K562 (cell line): ENCODE measurements around the gene BIRC5. TPM values are rescaled to one million over a fixed set of nuclear protein-coding genes. Genes with fewer than 3 reads are reported as not detected.

Experiments
- ATAC-seq: fragments of 200-7000 bp; cut with Tn5 transposase; 3 replicates; pipeline ENCODE4 v1.9.1; 2020; ENCODE audit warnings: moderate library complexity
- BruUV-seq: library from RNA; stranded (reverse); fragments of 400-500 nt; replicated peaks from 2 replicates; lab custom pipeline; 2021; lab: Mats Ljungman, UMichigan
- CTCF ChIA-PET: fragments of 300-600 bp; formaldehyde crosslinking; extraction: SDS; loops from one replicate; lab custom pipeline; 2021; ENCODE audit warnings: low intra/inter-chr PET ratio; lab: Yijun Ruan, JAX
- POLR2A ChIA-PET: fragments of 300-600, 350-650 bp; sonication (Branson Sonifier 250); formaldehyde crosslinking; extraction: SDS; loops from one replicate; lab custom pipeline; 2021; ENCODE audit warnings: antibody characterized with exemption, inconsistent platforms; lab: Yijun Ruan, JAX
- DNase-seq, 4 experiments: peaks; one replicate each; pipeline versions ENCODE4 v3.0.0 to v3.0.0-alpha.2; 2011 to 2018; ENCODE audit warnings: low spot score in 3 of 4, mixed read lengths in 3 of 4; ENCODE audit errors: extremely low read depth in 1 of 4
- FAIRE-seq: peaks from 2 replicates; lab custom pipeline; 2011; peaks lifted over from hg19 to GRCh38; lab: Jason Lieb, UNC
- H2AFZ ChIP-seq: 2 replicates; pipeline ENCODE4 v1.6.0; 2011; ENCODE audit warnings: low read depth, low read length, control low read depth, inconsistent platforms
- H3K27ac ChIP-seq: fragments of 200-600 bp; 3 replicates; pipeline ENCODE4 v1.8.0; 2011; ENCODE audit warnings: low read depth, mild to moderate bottlenecking, control low read depth, inconsistent platforms, low read length, moderate library complexity, mixed read lengths; ENCODE audit errors: extremely low read depth
- H3K27me3 ChIP-seq, 2 experiments: fragments of 300-600 bp in 1 of 2; 2 replicates in 1 of 2; 3 replicates in 1 of 2; pipeline versions ENCODE4 v1.6.0 to v1.8.0; 2011; ENCODE audit warnings: inconsistent platforms in 2 of 2, low read length in 2 of 2, mild to moderate bottlenecking in 1 of 2, mixed read lengths in 1 of 2, moderate library complexity in 1 of 2; ENCODE audit not compliant: control insufficient read depth in 2 of 2, insufficient read depth in 2 of 2
- H3K36me3 ChIP-seq: fragments of 300-600 bp; 3 replicates; pipeline ENCODE4 v1.8.0; 2011; ENCODE audit warnings: mild to moderate bottlenecking, low read length, inconsistent platforms; ENCODE audit not compliant: control insufficient read depth, insufficient read depth
- H3K4me1 ChIP-seq, 2 experiments: fragments of 200-600 bp in 1 of 2; replicated peaks in 1 of 2; 2 replicates in 1 of 2; 3 replicates in 1 of 2; pipeline versions ENCODE4 v1.5.1 to v1.8.0; 2011; ENCODE audit warnings: inconsistent platforms in 2 of 2, low read length in 2 of 2, mild to moderate bottlenecking in 1 of 2, mixed read lengths in 1 of 2, moderate library complexity in 1 of 2; ENCODE audit not compliant: control insufficient read depth in 2 of 2, insufficient read depth in 2 of 2
- H3K4me2 ChIP-seq: 2 replicates; pipeline ENCODE4 v1.6.1; 2011; ENCODE audit warnings: low read length, control low read depth, inconsistent platforms, mixed read lengths; ENCODE audit not compliant: insufficient read depth
- H3K4me3 ChIP-seq: fragments of 200-600 bp; sonication (generic), shearing (Covaris generic); 2 replicates; pipeline ENCODE4 v1.5.1; 2016; ENCODE audit warnings: control low read depth, inconsistent platforms
- H3K79me2 ChIP-seq: fragments of 200-600 bp; 3 replicates; pipeline ENCODE4 v1.8.0; 2011; ENCODE audit warnings: low read length, inconsistent platforms; ENCODE audit not compliant: control insufficient read depth, insufficient read depth
- H3K9ac ChIP-seq, 2 experiments: 2 replicates each; pipeline versions ENCODE4 v1.6.0 to v1.6.1; 2011; ENCODE audit warnings: low read depth in 2 of 2, low read length in 2 of 2, control low read depth in 1 of 2, inconsistent platforms in 1 of 2, mild to moderate bottlenecking in 1 of 2, mixed read lengths in 1 of 2; ENCODE audit not compliant: insufficient read depth in 1 of 2
- H3K9me1 ChIP-seq: one replicate; pipeline ENCODE4 v1.6.0; 2011; ENCODE audit warnings: inconsistent platforms, mild to moderate bottlenecking, low read length, moderate library complexity; ENCODE audit not compliant: control insufficient read depth, insufficient read depth
- H3K9me3 ChIP-seq: replicated peaks from 2 replicates; pipeline ENCODE4 v1.5.1; 2011; ENCODE audit warnings: low read depth, low read length, inconsistent platforms; ENCODE audit not compliant: control insufficient read depth, insufficient read depth
- H4K20me1 ChIP-seq: replicated peaks from 2 replicates; pipeline ENCODE4 v1.6.1; 2011; ENCODE audit warnings: low read length, inconsistent platforms, mixed read lengths; ENCODE audit not compliant: control insufficient read depth, insufficient read depth
- CBFA2T3 ChIP-seq: fragments of 450-650 bp; IDR thresholded peaks from 2 replicates; pipeline ENCODE4 v1.6.1; 2017
- CBX3 ChIP-seq, 2 experiments: IDR thresholded peaks; 1 replicate in 1 of 2; 2 replicates in 1 of 2; pipeline ENCODE4 v1.6.1; 2012; ENCODE audit warnings: inconsistent platforms in 2 of 2, low read length in 2 of 2, borderline replicate concordance in 1 of 2, control low read depth in 1 of 2
- E2F3 ChIP-seq: fragments of 250-450 bp; sonication (Bioruptor Pico); IDR thresholded peaks from 2 replicates; pipeline ENCODE4 v1.4.0; 2020; ENCODE audit warnings: mild to moderate bottlenecking
- ETV6 ChIP-seq, 3 experiments: fragments of 150-350 bp in 1 of 3; sonication (generic) in 1 of 3; formaldehyde crosslinking in 1 of 3; IDR thresholded peaks; 2 replicates each; pipeline versions ENCODE4 v1.6.1 to v1.8.0; 2014 to 2022; ENCODE audit warnings: borderline replicate concordance in 2 of 3, low read depth in 2 of 3, antibody characterized with exemption in 1 of 3, low read length in 1 of 3, mild to moderate bottlenecking in 1 of 3, missing genetic modification reagents in 1 of 3
- ILF3 ChIP-seq: fragments of 450-650 bp; IDR thresholded peaks from 2 replicates; pipeline ENCODE4 v1.6.1; 2018; ENCODE audit warnings: antibody characterized with exemption, mild to moderate bottlenecking, moderate library complexity, borderline replicate concordance
- NFIC ChIP-seq: fragments of 450-650 bp; IDR thresholded peaks from 2 replicates; pipeline ENCODE4 v1.6.1; 2017; ENCODE audit warnings: mild to moderate bottlenecking, inconsistent platforms
- NFRKB ChIP-seq: fragments of 450-650 bp; IDR thresholded peaks from 2 replicates; pipeline ENCODE4 v1.6.1; 2016; ENCODE audit warnings: low read depth
- POLR2AphosphoS5 ChIP-seq: IDR thresholded peaks from 2 replicates; pipeline ENCODE4 v1.6.1; 2011; ENCODE audit warnings: mild to moderate bottlenecking, low read depth, low read length, moderate library complexity; ENCODE audit not compliant: control insufficient read depth, insufficient read depth
- POU5F1 ChIP-seq: fragments of 150-350 bp; IDR thresholded peaks from 2 replicates; pipeline ENCODE4 v1.6.1; 2014; ENCODE audit warnings: borderline replicate concordance, low read length, low read depth, mild to moderate bottlenecking; ENCODE audit not compliant: partially characterized antibody
- RBM22 ChIP-seq: fragments of 200-400 bp; formaldehyde crosslinking; IDR thresholded peaks from 2 replicates; pipeline ENCODE4 v1.6.1; 2018; ENCODE audit warnings: low read length, low read depth; ENCODE audit not compliant: poor library complexity, severe bottlenecking
- ZC3H8 ChIP-seq: fragments of 450-650 bp; IDR thresholded peaks from 2 replicates; pipeline ENCODE4 v1.6.1; 2017
- ZFX ChIP-seq: sonication (generic); formaldehyde crosslinking; IDR thresholded peaks from 2 replicates; pipeline ENCODE4 v1.8.0; 2022; ENCODE audit warnings: mild to moderate bottlenecking, missing genetic modification reagents, moderate library complexity
- ZSCAN32 ChIP-seq: fragments of 450-650 bp; formaldehyde crosslinking; IDR thresholded peaks from 2 replicates; pipeline ENCODE4 v1.4.0; 2020; ENCODE audit warnings: mild to moderate bottlenecking, moderate library complexity
- WGBS: fragments of 100-300 bp; shearing (Covaris generic); methylation state at CpG from one replicate; pipeline ENCODE4 v1.1.6; 2016; ENCODE audit warnings: low coverage, mixed read lengths; ENCODE audit not compliant: insufficient coverage; ENCODE audit errors: missing lambda C conversion rate; 5-methylcytosine and 5-hydroxymethylcytosine counted together
- in situ Hi-C: fragments of 300-500 bp; cut with MboI; formaldehyde crosslinking; loops from 4 replicates; pipeline ENCODE4 v1.15.0; 2018; ENCODE audit warnings: inconsistent platforms, mixed read lengths
- intact Hi-C: fragments of 100-400 bp; cut with micrococcal nuclease; formaldehyde crosslinking; loops from 2 replicates; pipeline ENCODE4 v1.14.2; 2022
- polyA plus RNA-seq, 8 experiments: library from polyadenylated mRNA; depleted of rRNA in 4 of 8; stranded (reverse) in 5 of 8; unstranded in 3 of 8; fragments of >200 nt; fragmentation: Nextera tagmentation in 2 of 8; fragmentation: Illumina TruSeq in 1 of 8; extraction: Ambion mirVana in 2 of 8; extraction: Trizol in 1 of 8; gene quantifications; 2 replicates each; pipeline versions ENCODE4 v1.2.1 to v1.2.3, GENCODE V29; 2011 to 2014; ENCODE audit warnings: inconsistent platforms in 1 of 8, missing spikeins in 1 of 8
- total RNA-seq, 7 experiments: library from RNA; depleted of rRNA in 6 of 7; stranded (reverse); fragments of >200 nt in 6 of 7; fragmentation: Illumina TruSeq in 2 of 7; extraction: Trizol in 2 of 7; gene quantifications; 2 replicates each; pipeline versions ENCODE4 v1.2.1 to v1.2.3, GENCODE V29; 2011 to 2021; ENCODE audit warnings: low replicate concordance in 1 of 7
- TF ChIP-seq, protein P1 (sequence below): fragments of 450-650 bp; IDR thresholded peaks from 2 replicates; pipeline ENCODE4 v1.7.1; 2018; ENCODE audit warnings: mild to moderate bottlenecking, low read depth; ENCODE audit not compliant: partially characterized antibody
- TF ChIP-seq, protein P2 (sequence below): sonication (generic); IDR thresholded peaks from 2 replicates; pipeline ENCODE4 v1.6.1; 2016

BIRC5 gene
- total and polyA plus RNA-seq, 9 of the 15 experiments (the other 6 are each of a cell fraction or from before 2014, with no cell fraction given): 64.4 to 140 (median 101) TPM

DNA sequence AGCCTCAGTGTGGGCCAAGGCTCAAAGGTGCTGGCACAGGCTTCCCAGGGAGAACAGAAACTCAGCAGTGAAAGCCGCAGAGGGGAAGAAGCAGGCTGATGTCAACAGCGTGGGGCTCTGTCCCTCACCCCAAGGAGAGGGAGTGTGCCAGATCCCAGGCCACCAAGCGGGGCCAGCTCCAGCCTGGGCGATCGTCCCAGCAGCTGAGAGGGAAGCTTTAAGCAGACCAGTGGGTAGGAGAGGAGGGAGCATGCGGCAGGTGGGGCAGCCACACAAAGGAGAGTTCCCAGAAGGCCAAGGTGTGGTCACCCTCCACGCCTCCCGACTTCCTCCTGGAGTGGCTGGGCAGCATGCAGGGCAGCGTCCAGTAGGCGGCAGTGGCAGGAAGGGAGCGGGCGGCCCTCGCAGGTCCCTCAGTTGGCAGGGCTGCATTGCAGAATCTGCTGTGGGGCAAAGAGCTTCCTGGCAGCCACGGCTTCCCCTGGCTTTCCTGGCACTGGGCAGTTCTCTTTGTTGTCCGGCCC lies 39.6 kb upstream of the BIRC5 start (continued):
- TF ChIP-seq ZFX (CRISPR knock-in tag): no peak
- TF ChIP-seq POLR2AphosphoS5: peak; percentile 11; the same call in 1 of the 2 replicates

DNA sequence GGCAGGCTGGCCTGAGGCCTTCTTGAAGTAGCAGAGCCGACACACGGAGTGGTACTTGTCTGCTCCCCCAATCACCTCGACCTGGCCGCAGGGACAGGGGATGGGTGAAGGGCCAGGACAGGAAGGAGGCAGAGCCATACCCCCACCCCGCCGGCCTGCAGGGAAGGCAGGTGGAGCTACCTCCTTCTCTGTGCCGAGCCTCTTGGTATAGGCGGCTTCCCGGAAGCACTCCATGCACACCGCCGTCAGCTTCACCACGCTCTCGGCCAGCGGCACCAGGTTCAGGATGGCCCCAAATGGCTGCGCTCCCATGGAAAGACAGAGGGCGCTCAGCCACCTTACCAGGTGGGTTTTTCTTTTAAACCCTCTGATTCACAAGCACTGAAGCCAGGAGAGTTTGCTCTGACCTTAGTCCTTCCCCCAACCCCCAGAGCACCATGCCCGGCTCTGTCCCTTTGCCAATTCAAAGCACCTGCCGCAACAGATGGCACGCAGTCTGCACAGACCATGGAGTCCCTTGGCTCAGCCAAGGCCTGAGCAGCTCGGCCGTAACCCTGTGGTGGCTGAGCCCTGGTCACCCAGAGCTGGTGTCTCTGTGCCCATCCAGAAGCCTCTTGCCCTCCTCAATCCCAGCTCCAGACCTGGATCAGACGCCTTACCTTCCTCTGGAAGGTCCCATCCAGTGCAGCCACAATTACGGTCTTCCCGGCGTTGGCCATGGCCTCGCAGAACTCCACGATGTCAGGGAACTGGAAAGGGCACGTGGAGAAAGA lies 39.0 kb upstream of the BIRC5 start:
- intact Hi-C loops: loop anchor here (5.0 kb wide), 1 partner anchor 33 kb away; no protein-coding TSS in a partner anchor
- CTCF ChIA-PET: interaction anchor here (2.6 kb wide), 1 partner anchor 62 kb away, joined by 34 read pairs; no protein-coding TSS in a partner anchor
- BruUV-seq: no TSS peak
- ATAC-seq: no peak
- no peak for DNase-seq
- no peak overlapping the region; the same call in 2 of the 3 replicates for H3K27ac ChIP-seq
- no peak for FAIRE-seq
- no peak overlapping the region for H3K4me3 ChIP-seq
- H3K4me2 ChIP-seq: no peak overlapping the region
- H3K4me1 ChIP-seq: peaks cover 7 to 57% of the 10 kb centered on the region in 2 experiments
- no peaks in the 10 kb centered on the region for H3K9me1 ChIP-seq
- no peaks in the 10 kb centered on the region for H3K9me3 ChIP-seq
- H3K79me2 ChIP-seq: peaks cover 15% of the 10 kb centered on the region
- H3K9ac ChIP-seq: peak overlapping the region in 1 of 2 experiments; percentile 79; a peak in 2 of 4 replicates
- no peaks in the 10 kb centered on the region for H3K27me3 ChIP-seq
- 92% methylated on average over 27 of the region's 28 CpGs for WGBS
- in situ Hi-C loops: loop anchor here (5.0 kb wide), 1 partner anchor 63 kb away; no protein-coding TSS in a partner anchor
- H4K20me1 ChIP-seq: peaks cover 8% of the 10 kb centered on the region; the same call in 1 of the 2 replicates
- H2AFZ ChIP-seq: no peak overlapping the region
- H3K36me3 ChIP-seq: peaks cover 93% of the 10 kb centered on the region; the same call in 2 of the 3 replicates
- POLR2A ChIA-PET: interaction anchor here (1.0 to 3.7 kb wide), 10 partner anchors 9 to 90 kb away, joined by 3 to 27 read pairs (median 6); partner anchors contain the start of genes AFMID, TK1 and TMC6
- TF ChIP-seq E2F3 (no peak), CBFA2T3 (no peak), POU5F1 (no peak), ILF3 (0 out of 2 replicates have a peak, but pooled peaks have one; percentile 26), NFIC (no peak), ZC3H8 (no peak), ZSCAN32 (CRISPR knock-in tag) (no peak), NFRKB (no peak), RBM22 (peak; percentile 85), CBX3 (IDR thresholded peaks at IDR 0.05; ENCODE audit: borderline replicate concordance in 1 of 2, low read length in 2 of 2) (no peak), ETV6 (IDR thresholded peaks at IDR 0.05; ENCODE audit: borderline replicate concordance in 1 of 2, low read depth in 2 of 2, low read length in 1 of 2) (no peak), ETV6 (CRISPR knock-in tag; IDR thresholded peaks at IDR 0.05; ENCODE audit: borderline replicate concordance) (no peak)
- TF ChIP-seq, protein P1, sequence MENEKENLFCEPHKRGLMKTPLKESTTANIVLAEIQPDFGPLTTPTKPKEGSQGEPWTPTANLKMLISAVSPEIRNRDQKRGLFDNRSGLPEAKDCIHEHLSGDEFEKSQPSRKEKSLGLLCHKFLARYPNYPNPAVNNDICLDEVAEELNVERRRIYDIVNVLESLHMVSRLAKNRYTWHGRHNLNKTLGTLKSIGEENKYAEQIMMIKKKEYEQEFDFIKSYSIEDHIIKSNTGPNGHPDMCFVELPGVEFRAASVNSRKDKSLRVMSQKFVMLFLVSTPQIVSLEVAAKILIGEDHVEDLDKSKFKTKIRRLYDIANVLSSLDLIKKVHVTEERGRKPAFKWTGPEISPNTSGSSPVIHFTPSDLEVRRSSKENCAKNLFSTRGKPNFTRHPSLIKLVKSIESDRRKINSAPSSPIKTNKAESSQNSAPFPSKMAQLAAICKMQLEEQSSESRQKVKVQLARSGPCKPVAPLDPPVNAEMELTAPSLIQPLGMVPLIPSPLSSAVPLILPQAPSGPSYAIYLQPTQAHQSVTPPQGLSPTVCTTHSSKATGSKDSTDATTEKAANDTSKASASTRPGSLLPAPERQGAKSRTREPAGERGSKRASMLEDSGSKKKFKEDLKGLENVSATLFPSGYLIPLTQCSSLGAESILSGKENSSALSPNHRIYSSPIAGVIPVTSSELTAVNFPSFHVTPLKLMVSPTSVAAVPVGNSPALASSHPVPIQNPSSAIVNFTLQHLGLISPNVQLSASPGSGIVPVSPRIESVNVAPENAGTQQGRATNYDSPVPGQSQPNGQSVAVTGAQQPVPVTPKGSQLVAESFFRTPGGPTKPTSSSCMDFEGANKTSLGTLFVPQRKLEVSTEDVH: no peak
- TF ChIP-seq, protein P2, sequence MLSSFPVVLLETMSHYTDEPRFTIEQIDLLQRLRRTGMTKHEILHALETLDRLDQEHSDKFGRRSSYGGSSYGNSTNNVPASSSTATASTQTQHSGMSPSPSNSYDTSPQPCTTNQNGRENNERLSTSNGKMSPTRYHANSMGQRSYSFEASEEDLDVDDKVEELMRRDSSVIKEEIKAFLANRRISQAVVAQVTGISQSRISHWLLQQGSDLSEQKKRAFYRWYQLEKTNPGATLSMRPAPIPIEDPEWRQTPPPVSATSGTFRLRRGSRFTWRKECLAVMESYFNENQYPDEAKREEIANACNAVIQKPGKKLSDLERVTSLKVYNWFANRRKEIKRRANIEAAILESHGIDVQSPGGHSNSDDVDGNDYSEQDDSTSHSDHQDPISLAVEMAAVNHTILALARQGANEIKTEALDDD: no peak
